MCF 10A (cell line): ENCODE data around the gene DCTN2. TPM values are rescaled to one million over a fixed set of nuclear protein-coding genes. Genes with fewer than 3 reads are reported as not detected.
A peak's percentile ranks its signal among the peaks of the same experiment; 100 is the strongest.
"Not testable (repeated sequence)": the region's sequence is repeated elsewhere in the genome, so short reads cannot be mapped to it uniquely, and the experiment has no call there.

Source experiments
- BruUV-seq: library from RNA; stranded (reverse); fragments of 400-500 nt; replicated peaks from 2 replicates; lab custom pipeline; 2021; lab: Mats Ljungman, UMichigan
- CTCF ChIA-PET: fragments of 300-600 bp; sonication (Branson Sonifier 250); formaldehyde crosslinking; extraction: SDS; loops from one replicate; lab custom pipeline; 2021; ENCODE audit warnings: antibody characterized with exemption, inconsistent platforms; lab: Yijun Ruan, JAX
- POLR2A ChIA-PET: fragments of 300-600, 350-650 bp; sonication (Branson Sonifier 250); formaldehyde crosslinking; extraction: SDS; loops from one replicate; lab custom pipeline; 2020; ENCODE audit warnings: antibody characterized with exemption, inconsistent platforms; lab: Yijun Ruan, JAX
- DNase-seq: peaks from one replicate; pipeline ENCODE4 v3.0.0-alpha.2; 2018; ENCODE audit not compliant: unreplicated experiment
- H3K27ac Mint-ChIP-seq: one replicate; pipeline ENCODE4 v1.8.0; 2022; ENCODE audit warnings: mild to moderate bottlenecking, low read depth, mixed read lengths; ENCODE audit not compliant: unreplicated experiment
- H3K27me3 Mint-ChIP-seq: one replicate; pipeline ENCODE4 v1.8.0; 2022; ENCODE audit warnings: mixed read lengths; ENCODE audit not compliant: insufficient read depth, unreplicated experiment
- H3K36me3 Mint-ChIP-seq: one replicate; pipeline ENCODE4 v1.8.0; 2022; ENCODE audit warnings: mild to moderate bottlenecking, moderate library complexity, mixed read lengths; ENCODE audit not compliant: insufficient read depth, unreplicated experiment
- H3K4me1 Mint-ChIP-seq: one replicate; pipeline ENCODE4 v1.8.0; 2022; ENCODE audit warnings: mixed read lengths; ENCODE audit not compliant: insufficient read depth, unreplicated experiment
- H3K4me3 Mint-ChIP-seq: one replicate; pipeline ENCODE4 v1.8.0; 2022; ENCODE audit warnings: mild to moderate bottlenecking, moderate library complexity, mixed read lengths; ENCODE audit not compliant: unreplicated experiment
- H3K9me3 Mint-ChIP-seq: one replicate; pipeline ENCODE4 v1.8.0; 2022; ENCODE audit warnings: mixed read lengths; ENCODE audit not compliant: unreplicated experiment
- intact Hi-C: fragments of 100-400 bp; cut with micrococcal nuclease; formaldehyde crosslinking; loops from 2 replicates; pipeline ENCODE4 v1.14.1; 2022
- total RNA-seq: library from RNA; stranded (reverse); gene quantifications from 2 replicates; pipeline ENCODE4 v1.2.3, GENCODE V29; 2022
- TF ChIP-seq, protein P1 (sequence below): fragments of 200-600 bp; IDR thresholded peaks from one replicate; pipeline ENCODE4 v1.8.0; 2022; ENCODE audit warnings: antibody characterized with exemption, mild to moderate bottlenecking; ENCODE audit not compliant: unreplicated experiment

Gene DCTN2
- total RNA-seq, 1 experiment from 2014 or later: 149 TPM

DNA sequence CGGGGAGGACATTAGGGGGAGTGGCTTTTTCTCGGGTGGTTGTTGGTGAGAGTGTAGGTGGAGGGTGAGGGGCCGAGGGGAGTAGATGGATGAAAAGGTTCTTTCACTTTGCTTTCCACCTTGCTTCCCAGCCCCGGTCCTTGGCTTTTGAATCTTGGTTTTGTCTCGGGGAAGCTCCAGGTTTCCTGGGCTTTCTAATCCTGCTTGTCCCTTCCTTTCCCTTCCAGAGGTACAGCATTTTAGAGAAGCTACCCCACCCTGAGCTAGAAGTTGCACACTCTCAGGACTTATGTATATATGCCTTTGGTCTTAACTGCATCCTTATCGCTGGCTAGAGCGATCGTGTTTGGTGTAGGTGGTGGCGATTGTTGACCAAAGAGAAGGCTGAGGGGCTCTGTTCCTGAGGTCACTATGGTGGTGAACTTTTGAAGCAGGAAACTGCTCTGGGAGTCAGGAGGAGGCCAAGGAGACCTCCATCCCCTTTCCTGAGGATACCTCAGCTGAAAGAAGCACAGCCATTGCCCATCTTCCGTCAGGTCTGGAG is 44.9 kb upstream of the DCTN2 start:
- POLR2A ChIA-PET: interaction anchor here (0.6 to 3.2 kb wide), 20 partner anchors 9 to 182 kb away, joined by 3 to 22 read pairs (median 6); partner anchors contain the start of genes DCTN2, DDIT3, MBD6 and OS9
- CTCF ChIA-PET: interaction anchor here (0.6 to 3.7 kb wide), 9 partner anchors 8 to 128 kb away, joined by 3 to 30 read pairs (median 4); partner anchors contain the start of gene B4GALNT1
- DNase-seq: no peak
- Mint-ChIP-seq H3K36me3 (peaks cover 20% of the 10 kb centered on the region), H3K4me3 (peak overlapping the region; percentile 89), H3K9me3 (no peaks in the 10 kb centered on the region), H3K4me1 (peaks cover 16% of the 10 kb centered on the region), H3K27me3 (no peaks in the 10 kb centered on the region), H3K27ac (peak overlapping the region; percentile 86)
- TSS peak; percentile 43 for BruUV-seq
- intact Hi-C loops: no loop called here
- TF ChIP-seq, protein P1, sequence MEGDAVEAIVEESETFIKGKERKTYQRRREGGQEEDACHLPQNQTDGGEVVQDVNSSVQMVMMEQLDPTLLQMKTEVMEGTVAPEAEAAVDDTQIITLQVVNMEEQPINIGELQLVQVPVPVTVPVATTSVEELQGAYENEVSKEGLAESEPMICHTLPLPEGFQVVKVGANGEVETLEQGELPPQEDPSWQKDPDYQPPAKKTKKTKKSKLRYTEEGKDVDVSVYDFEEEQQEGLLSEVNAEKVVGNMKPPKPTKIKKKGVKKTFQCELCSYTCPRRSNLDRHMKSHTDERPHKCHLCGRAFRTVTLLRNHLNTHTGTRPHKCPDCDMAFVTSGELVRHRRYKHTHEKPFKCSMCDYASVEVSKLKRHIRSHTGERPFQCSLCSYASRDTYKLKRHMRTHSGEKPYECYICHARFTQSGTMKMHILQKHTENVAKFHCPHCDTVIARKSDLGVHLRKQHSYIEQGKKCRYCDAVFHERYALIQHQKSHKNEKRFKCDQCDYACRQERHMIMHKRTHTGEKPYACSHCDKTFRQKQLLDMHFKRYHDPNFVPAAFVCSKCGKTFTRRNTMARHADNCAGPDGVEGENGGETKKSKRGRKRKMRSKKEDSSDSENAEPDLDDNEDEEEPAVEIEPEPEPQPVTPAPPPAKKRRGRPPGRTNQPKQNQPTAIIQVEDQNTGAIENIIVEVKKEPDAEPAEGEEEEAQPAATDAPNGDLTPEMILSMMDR: no peak

DNA sequence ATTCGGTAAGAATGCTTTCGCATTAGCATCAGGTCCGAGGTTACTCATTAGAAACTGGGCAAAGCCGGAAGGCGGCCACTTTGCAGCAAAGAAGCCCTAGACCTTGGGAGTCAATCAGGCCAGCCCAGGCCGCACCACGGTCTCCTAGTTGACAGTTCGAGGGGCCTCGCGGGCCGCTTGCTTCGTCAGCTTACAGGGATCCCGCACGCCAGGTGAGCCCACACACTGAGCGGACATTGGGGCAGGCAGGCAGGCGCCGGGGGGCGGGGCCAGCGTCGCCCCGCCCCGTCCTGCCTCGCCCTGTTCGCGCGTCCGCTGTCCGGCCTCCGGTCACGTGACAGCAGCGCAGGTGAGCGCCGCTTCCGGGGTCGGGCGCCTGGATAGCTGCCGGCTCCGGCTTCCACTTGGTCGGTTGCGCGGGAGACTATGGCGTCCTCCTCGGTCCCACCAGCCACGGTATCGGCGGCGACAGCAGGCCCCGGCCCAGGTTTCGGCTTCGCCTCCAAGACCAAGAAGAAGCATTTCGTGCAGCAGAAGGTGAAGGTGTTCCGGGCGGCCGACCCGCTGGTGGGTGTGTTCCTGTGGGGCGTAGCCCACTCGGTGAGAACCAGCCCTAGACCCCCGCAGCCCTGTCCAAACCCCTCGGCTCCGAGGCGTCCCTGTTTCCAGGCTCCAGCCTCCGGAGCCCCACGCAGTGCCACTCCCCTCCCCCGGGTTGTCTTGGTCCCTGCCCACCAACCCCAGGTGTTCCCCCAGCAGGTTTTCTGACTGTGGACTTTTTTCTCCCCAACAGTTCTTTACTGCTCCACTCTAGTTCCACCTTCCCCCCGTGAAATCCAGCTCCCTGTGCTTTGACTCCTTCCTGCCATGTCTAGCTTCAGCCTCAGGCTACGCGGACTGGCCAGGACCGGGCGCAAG is 44.1 kb upstream of the DCTN2 start, which contains the start of gene PIP4K2C:
Gene PIP4K2C, plus strand, starts transcription at position 329 of the 918 bp plus-strand sequence. Its CDS starts 98 bp downstream, at position 427.
- peaks cover 12% of the 10 kb centered on the region for H3K36me3 Mint-ChIP-seq
- no TSS peak for BruUV-seq
- DNase-seq: peak; percentile 87
- peak within 1 kb of the TSS; percentile 89 for H3K4me3 Mint-ChIP-seq
- intact Hi-C loops: no loop called here
- peaks cover 16% of the 10 kb centered on the region for H3K4me1 Mint-ChIP-seq
- no peaks in the 10 kb centered on the region for H3K27me3 Mint-ChIP-seq
- no peaks in the 10 kb centered on the region for H3K9me3 Mint-ChIP-seq
- CTCF ChIA-PET: interaction anchor here (0.6 to 3.7 kb wide), 9 partner anchors 7 to 189 kb away, joined by 3 to 30 read pairs (median 4); partner anchors contain the start of gene B4GALNT1
- H3K27ac Mint-ChIP-seq: peak within 1 kb of the TSS; percentile 86
- TF ChIP-seq, protein P1: no peak
- POLR2A ChIA-PET: interaction anchor here (0.6 to 3.2 kb wide), 26 partner anchors 8 to 297 kb away, joined by 3 to 22 read pairs (median 4); partner anchors contain the start of genes CDK4, DCTN2, DDIT3 and MBD6

DNA sequence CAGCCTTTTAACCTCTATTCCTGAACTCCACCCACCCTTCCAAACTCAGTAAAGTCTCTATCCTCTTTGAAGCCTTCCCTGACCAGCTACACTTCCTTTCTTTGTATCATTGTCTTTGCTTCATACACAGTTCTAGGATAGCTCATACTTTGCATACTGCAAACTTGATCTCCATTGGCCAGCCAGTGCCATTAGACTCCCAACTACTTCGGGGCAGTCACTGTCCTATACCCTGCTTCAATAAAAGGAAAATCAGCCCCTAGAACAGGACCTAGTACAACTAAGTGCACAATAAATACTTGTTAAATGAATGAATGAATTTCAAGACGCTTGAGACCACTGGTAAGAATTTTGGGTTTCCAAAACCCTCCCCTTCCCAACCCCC is 43.5 kb upstream of the DCTN2 start:
- TF ChIP-seq, protein P1: no peak
- no TSS peak for BruUV-seq
- peaks cover 6% of the 10 kb centered on the region for H3K36me3 Mint-ChIP-seq
- H3K4me3 Mint-ChIP-seq: peak overlapping the region; percentile 89
- DNase-seq: no peak
- intact Hi-C loops: no loop called here
- H3K27me3 Mint-ChIP-seq: no peaks in the 10 kb centered on the region
- ChIA-PET CTCF (interaction anchor here (0.6 to 1.2 kb wide), 4 partner anchors 12 to 189 kb away, joined by 3 to 5 read pairs (median 4); no protein-coding TSS in a partner anchor), POLR2A (interaction anchor here (0.6 to 3.2 kb wide), 16 partner anchors 7 to 298 kb away, joined by 3 to 22 read pairs (median 5); partner anchors contain the start of genes CDK4, DCTN2, MBD6 and OS9)
- peak overlapping the region; percentile 86 for H3K27ac Mint-ChIP-seq
- peaks cover 16% of the 10 kb centered on the region for H3K4me1 Mint-ChIP-seq
- no peaks in the 10 kb centered on the region for H3K9me3 Mint-ChIP-seq

- H3K4me3 Mint-ChIP-seq, H3K27ac Mint-ChIP-seq, intact Hi-C loops, H3K9me3 Mint-ChIP-seq, H3K36me3 Mint-ChIP-seq, BruUV-seq, H3K27me3 Mint-ChIP-seq, DNase-seq, POLR2A ChIA-PET: not testable (repeated sequence)
- H3K4me1 Mint-ChIP-seq: peaks cover 16% of the 10 kb centered on the region
- CTCF ChIA-PET: interaction anchor here (0.9 kb wide), 1 partner anchor 170 kb away, joined by 3 read pairs; no protein-coding TSS in a partner anchor
Measured at GRCh38 chr12:57588951-57589610, 42.1 kb upstream of the DCTN2 start.
